B cell (primary cell): ENCODE results near the gene RAD51B. TPM values are rescaled to one million over a fixed set of nuclear protein-coding genes. Genes with fewer than 3 reads are reported as not detected.

Experiments used
- ATAC-seq: fragments of 200-7000 bp; cut with Tn5 transposase; one replicate; pipeline ENCODE4 v1.10.0; 2021; ENCODE audit warnings: low read depth, mild to moderate bottlenecking, moderate number of reproducible peaks, moderate library complexity
- CTCF ChIA-PET: fragments of 350-600 bp; sonication (Branson Sonifier 250); formaldehyde crosslinking; loops from one replicate; lab custom pipeline; 2021; ENCODE audit warnings: antibody characterized with exemption, inconsistent platforms; lab: Charles Lee
- POLR2A ChIA-PET: fragments of 350-600 bp; sonication (Branson Sonifier 250); formaldehyde crosslinking; loops from one replicate; lab custom pipeline; 2021; ENCODE audit warnings: antibody characterized with exemption; lab: Charles Lee
- DNase-seq: peaks from one replicate; pipeline ENCODE4 v3.0.0; 2013
- H2AFZ ChIP-seq: 2 replicates; pipeline ENCODE4 v1.6.1; 2012; ENCODE audit warnings: mild to moderate bottlenecking, low read depth, low read length; ENCODE audit not compliant: insufficient read depth, poor library complexity, severe bottlenecking
- H3K27ac ChIP-seq, 2 donors: 1 replicate in 1 of 2; 2 replicates in 1 of 2; pipeline ENCODE4 v1.5.1; 2012 to 2013; ENCODE audit warnings: low read length in 2 of 2, mild to moderate bottlenecking in 2 of 2, moderate library complexity in 1 of 2
- H3K27me3 ChIP-seq, 4 experiments: fragments of 200-600 bp in 1 of 4; sonication (generic) in 1 of 4; replicated peaks in 1 of 4; 1 replicate in 2 of 4; 2 replicates in 2 of 4; pipeline versions ENCODE4 v1.6.1 to v1.7.0; 2013 to 2016; ENCODE audit warnings: low read length in 3 of 4, mild to moderate bottlenecking in 2 of 4, mixed read lengths in 1 of 4, moderate library complexity in 1 of 4; ENCODE audit not compliant: insufficient read depth in 4 of 4, control insufficient read depth in 3 of 4; ENCODE audit errors: control extremely low read depth in 1 of 4
- H3K36me3 ChIP-seq, 2 experiments: replicated peaks in 1 of 2; 1 replicate in 1 of 2; 2 replicates in 1 of 2; pipeline versions ENCODE4 v1.6.1 to v1.7.1; 2013; ENCODE audit warnings: low read length in 1 of 2; ENCODE audit not compliant: insufficient read depth in 2 of 2, control insufficient read depth in 1 of 2; ENCODE audit errors: control extremely low read depth in 1 of 2, extremely low read depth in 1 of 2
- H3K4me1 ChIP-seq, 2 donors: fragments of 200-600 bp in 1 of 2; sonication (generic) in 1 of 2; 1 replicate in 1 of 2; 2 replicates in 1 of 2; pipeline versions ENCODE4 v1.5.1 to v1.6.1; 2013 to 2017; ENCODE audit warnings: low read length in 2 of 2; ENCODE audit not compliant: control insufficient read depth in 2 of 2, insufficient read depth in 2 of 2
- H3K4me2 ChIP-seq: replicated peaks from 2 replicates; pipeline ENCODE3; 2012; ENCODE audit warnings: mild to moderate bottlenecking, low read depth, low read length; ENCODE audit not compliant: poor library complexity, severe bottlenecking
- H3K4me3 ChIP-seq, 5 experiments: fragments of 200-600 bp in 1 of 5; sonication (generic) in 1 of 5; 1 replicate in 3 of 5; 2 replicates in 2 of 5; pipeline versions ENCODE4 v1.5.1 to v1.7.0; 2011 to 2016; ENCODE audit warnings: low read length in 4 of 5, mild to moderate bottlenecking in 4 of 5, low read depth in 2 of 5, control low read depth in 1 of 5, moderate library complexity in 1 of 5; ENCODE audit not compliant: insufficient read depth in 1 of 5; ENCODE audit errors: control extremely low read depth in 1 of 5, extremely low read depth in 1 of 5
- H3K79me2 ChIP-seq: fragments of 200-600 bp; sonication (generic); one replicate; pipeline ENCODE4 v1.6.0; 2016; ENCODE audit warnings: low read length; ENCODE audit not compliant: control insufficient read depth, insufficient read depth
- H3K9ac ChIP-seq: fragments of 200-600 bp; sonication (generic); 2 replicates; pipeline ENCODE4 v1.6.1; 2017; ENCODE audit warnings: mild to moderate bottlenecking, low read length, moderate library complexity
- H3K9me3 ChIP-seq, 3 donors: one replicate each; pipeline versions ENCODE4 v1.6.1 to v1.7.1; 2013; ENCODE audit warnings: low read length in 2 of 3; ENCODE audit not compliant: control insufficient read depth in 2 of 3, insufficient read depth in 1 of 3; ENCODE audit errors: control extremely low read depth in 1 of 3
- H4K20me1 ChIP-seq: 2 replicates; pipeline ENCODE4 v1.6.0; 2012; ENCODE audit warnings: mild to moderate bottlenecking, low read length; ENCODE audit not compliant: insufficient read depth, control insufficient read depth, poor library complexity, severe bottlenecking
- H3K27ac Mint-ChIP-seq: one replicate; pipeline ENCODE4 v1.8.0; 2021; ENCODE audit warnings: mixed read lengths
- H3K27me3 Mint-ChIP-seq: one replicate; pipeline ENCODE4 v1.8.0; 2021; ENCODE audit warnings: mixed read lengths
- H3K4me1 Mint-ChIP-seq: one replicate; pipeline ENCODE4 v1.8.0; 2021; ENCODE audit warnings: mixed read lengths
- H3K4me3 Mint-ChIP-seq: one replicate; pipeline ENCODE4 v1.8.0; 2021; ENCODE audit warnings: mixed read lengths
- H3K9me3 Mint-ChIP-seq: one replicate; pipeline ENCODE4 v1.8.0; 2022; ENCODE audit warnings: mixed read lengths; ENCODE audit not compliant: insufficient read depth
- EZH2 ChIP-seq: IDR thresholded peaks from 2 replicates; pipeline ENCODE4 v1.6.1; 2012; ENCODE audit warnings: borderline replicate concordance, low read depth, mild to moderate bottlenecking, moderate library complexity, low read length; ENCODE audit not compliant: insufficient read depth, poor library complexity, severe bottlenecking
- WGBS: methylation state at CpG from one replicate; pipeline ENCODE4 v1.1.5; 2013; ENCODE audit warnings: missing lambda C conversion rate; ENCODE audit not compliant: insufficient coverage; 5-methylcytosine and 5-hydroxymethylcytosine counted together
- intact Hi-C: fragments of 100-400 bp; cut with micrococcal nuclease; formaldehyde crosslinking; loops from one replicate; pipeline ENCODE4 v1.10.0; 2022
- polyA plus RNA-seq: library from polyadenylated mRNA; depleted of rRNA; stranded (reverse); fragments of >200 nt; gene quantifications from 2 replicates; pipeline ENCODE4 v1.2.3, GENCODE V29; 2012
- total RNA-seq, 2 donors: library from RNA; stranded (reverse); fragments of 120-200 nt in 1 of 2; gene quantifications; 1 replicate in 1 of 2; 2 replicates in 1 of 2; pipeline versions ENCODE4 v1.2.3 to v1.2.4, GENCODE V29; 2013 to 2022
- TF ChIP-seq, protein P1 (sequence below): fragments of 200-600 bp; IDR thresholded peaks from one replicate; pipeline ENCODE4 v1.8.0; 2022; ENCODE audit warnings: antibody characterized with exemption, mild to moderate bottlenecking

RAD51B gene
- total and polyA plus RNA-seq, 2 donors (not counting 1 experiment from before 2014, with no cell fraction given): 6.5 to 60.6 TPM

DNA sequence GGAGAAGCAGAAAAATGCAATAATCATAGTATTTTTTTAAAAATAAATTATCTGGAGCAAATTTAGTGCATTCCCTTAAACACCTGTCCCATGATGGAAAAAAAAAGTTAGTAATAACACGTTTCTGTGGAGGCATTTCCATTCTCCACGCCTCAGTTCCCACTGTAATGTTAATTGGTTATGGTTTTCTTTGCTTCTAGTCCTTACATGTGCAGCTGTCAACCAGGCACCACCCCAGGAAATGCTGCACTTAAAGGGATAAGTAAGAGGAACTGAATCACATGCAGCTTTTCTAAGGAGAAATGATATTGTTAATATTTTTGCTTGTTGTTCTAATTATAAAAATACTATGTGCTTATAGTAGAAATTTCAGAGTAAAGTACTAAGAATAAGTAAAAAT lies 733.0 kb downstream of the RAD51B start:
- H3K27ac ChIP-seq: no peak overlapping the region
- intact Hi-C loops: no loop called here
- Mint-ChIP-seq H3K4me3 (no peak overlapping the region), H3K4me1 (peaks cover 40% of the 10 kb centered on the region), H3K27me3 (no peaks in the 10 kb centered on the region), H3K9me3 (peaks cover 2% of the 10 kb centered on the region), H3K27ac (no peak overlapping the region)
- peak overlapping the region; percentile 13 for H3K4me2 ChIP-seq
- peaks cover 23 to 27% of the 10 kb centered on the region in 2 donors for H3K4me1 ChIP-seq
- CTCF ChIA-PET: no interaction called here
- no peaks in the 10 kb centered on the region for H3K79me2 ChIP-seq
- H3K36me3 ChIP-seq: no peaks in the 10 kb centered on the region
- H3K9me3 ChIP-seq: peaks cover 0 to 1% (median 0%) of the 10 kb centered on the region in 3 donors
- POLR2A ChIA-PET: interaction anchor here (0.6 to 1.5 kb wide), 2 partner anchors 11 to 292 kb away, joined by 3 to 5 read pairs; no protein-coding TSS in a partner anchor
- ATAC-seq (no peak), DNase-seq (peak; percentile 27)
- H3K9ac ChIP-seq: no peak overlapping the region
- H3K27me3 ChIP-seq: no peaks in the 10 kb centered on the region
- H4K20me1 ChIP-seq: no peaks in the 10 kb centered on the region
- TF ChIP-seq, protein P1, sequence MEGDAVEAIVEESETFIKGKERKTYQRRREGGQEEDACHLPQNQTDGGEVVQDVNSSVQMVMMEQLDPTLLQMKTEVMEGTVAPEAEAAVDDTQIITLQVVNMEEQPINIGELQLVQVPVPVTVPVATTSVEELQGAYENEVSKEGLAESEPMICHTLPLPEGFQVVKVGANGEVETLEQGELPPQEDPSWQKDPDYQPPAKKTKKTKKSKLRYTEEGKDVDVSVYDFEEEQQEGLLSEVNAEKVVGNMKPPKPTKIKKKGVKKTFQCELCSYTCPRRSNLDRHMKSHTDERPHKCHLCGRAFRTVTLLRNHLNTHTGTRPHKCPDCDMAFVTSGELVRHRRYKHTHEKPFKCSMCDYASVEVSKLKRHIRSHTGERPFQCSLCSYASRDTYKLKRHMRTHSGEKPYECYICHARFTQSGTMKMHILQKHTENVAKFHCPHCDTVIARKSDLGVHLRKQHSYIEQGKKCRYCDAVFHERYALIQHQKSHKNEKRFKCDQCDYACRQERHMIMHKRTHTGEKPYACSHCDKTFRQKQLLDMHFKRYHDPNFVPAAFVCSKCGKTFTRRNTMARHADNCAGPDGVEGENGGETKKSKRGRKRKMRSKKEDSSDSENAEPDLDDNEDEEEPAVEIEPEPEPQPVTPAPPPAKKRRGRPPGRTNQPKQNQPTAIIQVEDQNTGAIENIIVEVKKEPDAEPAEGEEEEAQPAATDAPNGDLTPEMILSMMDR: no peak
- no peak for TF ChIP-seq EZH2
- H3K4me3 ChIP-seq: no peak overlapping the region
- no peak overlapping the region for H2AFZ ChIP-seq
- no CpG with 5 or more reads among the region's 2 CpGs for WGBS

DNA sequence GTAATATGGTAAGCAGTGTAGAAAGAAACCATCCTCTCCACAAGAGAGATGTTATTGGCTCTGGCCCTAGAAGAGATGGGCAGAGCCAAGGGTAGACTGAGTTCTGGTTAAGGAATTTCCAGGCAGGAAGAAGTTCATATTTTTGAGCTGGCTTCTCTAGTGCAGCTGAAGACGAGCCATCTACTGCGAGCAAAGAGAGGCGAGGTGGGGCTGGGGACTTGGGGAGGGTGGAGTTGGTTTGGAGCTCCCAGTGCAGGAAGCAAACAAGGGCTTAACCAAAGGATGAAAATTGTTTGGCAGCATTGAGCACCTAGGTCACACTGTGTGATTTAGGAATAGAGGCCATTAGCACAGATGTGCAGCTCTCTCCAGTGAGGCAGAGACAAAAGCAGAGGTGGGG lies 733.7 kb downstream of the RAD51B start:
- DNase-seq (no peak), ATAC-seq (no peak)
- Histone ChIP-seq H3K27ac (no peak overlapping the region), H4K20me1 (no peaks in the 10 kb centered on the region), H3K4me1 (peaks cover 26 to 30% of the 10 kb centered on the region in 2 donors), H2AFZ (no peak overlapping the region), H3K79me2 (no peaks in the 10 kb centered on the region), H3K4me2 (peak overlapping the region; percentile 13), H3K9me3 (peaks cover 0 to 6% (median 5%) of the 10 kb centered on the region in 3 donors), H3K4me3 (no peak overlapping the region), H3K27me3 (no peaks in the 10 kb centered on the region), H3K9ac (no peak overlapping the region), H3K36me3 (no peaks in the 10 kb centered on the region)
- Mint-ChIP-seq H3K4me3 (no peak overlapping the region), H3K9me3 (peaks cover 2% of the 10 kb centered on the region), H3K4me1 (peaks cover 44% of the 10 kb centered on the region), H3K27ac (no peak overlapping the region), H3K27me3 (no peaks in the 10 kb centered on the region)
- ChIA-PET CTCF (no interaction called here), POLR2A (interaction anchor here (1.2 to 1.5 kb wide), 2 partner anchors 10 to 132 kb away, joined by 3 to 5 read pairs; no protein-coding TSS in a partner anchor)
- intact Hi-C loops: no loop called here
- WGBS: 58% methylated on average over 3 of the region's 3 CpGs
- no peak for TF ChIP-seq EZH2
- TF ChIP-seq, protein P1: no peak
